ENCODE measurements around the gene SOCS2. TPM values are rescaled to one million over a fixed set of nuclear protein-coding genes. Genes with fewer than 3 reads are reported as not detected.

SOCS2 gene
- total RNA-seq, 6 experiments from 2014 or later, result 0.75 to 17.4 (median 12.7) TPM

- 94% methylated on average over 2 of the region's 4 CpGs for WGBS (ENCODE audit: insufficient coverage, low coverage, low lambda C conversion rate, missing lambda C conversion rate)
- ATAC-seq, result no peak
- Histone ChIP-seq H3K27me3 (no peaks in the 10 kb centered on the region), H3K4me3 (no peak overlapping the region), H3K9me3 (no peaks in the 10 kb centered on the region), H3K36me3 (no peaks in the 10 kb centered on the region), H3K4me1 (peaks cover 0 to 17% (median 7%) of the 10 kb centered on the region in 4 donors), H3K27ac (no peak overlapping the region)
- no peak for TF ChIP-seq POLR2A (IDR thresholded peaks at IDR 0.05)
- no peak for TF ChIP-seq CTCF (IDR thresholded peaks at IDR 0.05)
- DNase-seq, result no peak
- intact Hi-C loops (cut with DNase I), result no loop called here
These were observed 32.7 kb upstream of the SOCS2 start for GRCh38 chr12:93539821-93540220.

GRCh38 chr12:93540466-93540865, 32.0 kb upstream of the SOCS2 start:
- 67% methylated on average over 1 of the region's 1 CpG for WGBS (ENCODE audit: insufficient coverage, low coverage, low lambda C conversion rate, missing lambda C conversion rate)
- no peak overlapping the region for H3K27ac ChIP-seq
- DNase-seq (no peak), ATAC-seq (no peak)
- intact Hi-C loops (cut with DNase I), result no loop called here
- H3K9me3 ChIP-seq, result no peaks in the 10 kb centered on the region
- no peaks in the 10 kb centered on the region for H3K27me3 ChIP-seq
- no peak overlapping the region for H3K4me3 ChIP-seq
- H3K36me3 ChIP-seq, result no peaks in the 10 kb centered on the region
- peaks cover 0 to 17% (median 7%) of the 10 kb centered on the region in 4 donors for H3K4me1 ChIP-seq
- TF ChIP-seq POLR2A (IDR thresholded peaks at IDR 0.05) (no peak), CTCF (IDR thresholded peaks at IDR 0.05) (no peak)

GRCh38 chr12:93541578-93542225, 30.8 kb upstream of the SOCS2 start:
- Histone ChIP-seq H3K36me3 (no peaks in the 10 kb centered on the region), H3K27ac (peak overlapping the region in 2 of 3 donors; percentile 50 to 83), H3K9me3 (no peaks in the 10 kb centered on the region), H3K27me3 (no peaks in the 10 kb centered on the region), H3K4me1 (peaks cover 0 to 17% (median 7%) of the 10 kb centered on the region in 4 donors), H3K4me3 (no peak overlapping the region)
- peak; percentile 92 to 96 (median 95) for ATAC-seq
- DNase-seq, result peak in 2 of 3 donors; percentile 39 to 75
- TF ChIP-seq POLR2A (IDR thresholded peaks at IDR 0.05), result no peak
- no peak for TF ChIP-seq CTCF (IDR thresholded peaks at IDR 0.05)
- 15% methylated on average over 4 of the region's 4 CpGs for WGBS (ENCODE audit: insufficient coverage, low coverage, low lambda C conversion rate, missing lambda C conversion rate)
- intact Hi-C loops (cut with DNase I), result no loop called here

GRCh38 chr12:93547778-93548177, 24.7 kb upstream of the SOCS2 start:
- intact Hi-C loops (cut with DNase I), result no loop called here
- 88% methylated on average over 2 of the region's 2 CpGs for WGBS (ENCODE audit: insufficient coverage, low coverage, low lambda C conversion rate, missing lambda C conversion rate)
- no peaks in the 10 kb centered on the region for H3K27me3 ChIP-seq
- ATAC-seq (no peak), DNase-seq (no peak)
- peaks cover 0 to 17% (median under 1%) of the 10 kb centered on the region in 4 donors for H3K4me1 ChIP-seq
- no peak overlapping the region for H3K27ac ChIP-seq
- no peaks in the 10 kb centered on the region for H3K9me3 ChIP-seq
- H3K36me3 ChIP-seq, result no peaks in the 10 kb centered on the region
- H3K4me3 ChIP-seq, result no peak overlapping the region
- TF ChIP-seq POLR2A (IDR thresholded peaks at IDR 0.05) (no peak), CTCF (IDR thresholded peaks at IDR 0.05) (no peak)

Data from right lobe of liver (tissue), 6 donors.